ENCODE data around the gene KDM4F.
"Not testable (repeated sequence)": the region's sequence is repeated elsewhere in the genome, so short reads cannot be mapped to it uniquely, and the experiment has no call there.

The KDM4F gene

DNA sequence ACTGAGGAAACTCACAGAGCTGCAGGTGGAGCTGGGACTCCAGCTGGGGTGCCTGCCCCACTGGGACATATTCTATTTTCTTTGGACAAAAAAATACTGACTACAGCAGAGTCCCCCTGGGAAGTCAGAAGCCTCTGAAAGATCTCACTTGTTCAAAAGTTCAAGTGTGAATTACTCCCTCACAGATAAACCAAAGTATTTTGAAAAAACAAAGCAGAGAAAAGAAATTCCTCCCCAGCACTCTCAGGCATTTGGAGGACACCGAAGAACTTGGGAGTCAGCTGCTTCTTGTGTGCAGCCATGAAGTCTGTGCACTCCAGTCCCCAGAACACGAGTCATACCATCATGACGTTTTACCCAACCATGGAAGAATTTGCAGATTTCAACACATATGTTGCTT lies at the start of gene KDM4F:
Gene KDM4F, plus strand, starts transcription at position 301 of the 400 bp plus-strand sequence.
- not testable (repeated sequence) for DNase-seq (ENCODE audit: low read depth); H3K4me3 ChIP-seq (ENCODE audit: control insufficient read depth, low read depth, low read length)

- TF ChIP-seq, protein P1, sequence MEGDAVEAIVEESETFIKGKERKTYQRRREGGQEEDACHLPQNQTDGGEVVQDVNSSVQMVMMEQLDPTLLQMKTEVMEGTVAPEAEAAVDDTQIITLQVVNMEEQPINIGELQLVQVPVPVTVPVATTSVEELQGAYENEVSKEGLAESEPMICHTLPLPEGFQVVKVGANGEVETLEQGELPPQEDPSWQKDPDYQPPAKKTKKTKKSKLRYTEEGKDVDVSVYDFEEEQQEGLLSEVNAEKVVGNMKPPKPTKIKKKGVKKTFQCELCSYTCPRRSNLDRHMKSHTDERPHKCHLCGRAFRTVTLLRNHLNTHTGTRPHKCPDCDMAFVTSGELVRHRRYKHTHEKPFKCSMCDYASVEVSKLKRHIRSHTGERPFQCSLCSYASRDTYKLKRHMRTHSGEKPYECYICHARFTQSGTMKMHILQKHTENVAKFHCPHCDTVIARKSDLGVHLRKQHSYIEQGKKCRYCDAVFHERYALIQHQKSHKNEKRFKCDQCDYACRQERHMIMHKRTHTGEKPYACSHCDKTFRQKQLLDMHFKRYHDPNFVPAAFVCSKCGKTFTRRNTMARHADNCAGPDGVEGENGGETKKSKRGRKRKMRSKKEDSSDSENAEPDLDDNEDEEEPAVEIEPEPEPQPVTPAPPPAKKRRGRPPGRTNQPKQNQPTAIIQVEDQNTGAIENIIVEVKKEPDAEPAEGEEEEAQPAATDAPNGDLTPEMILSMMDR (conservative IDR thresholded peaks at IDR 0.05; ENCODE audit: control insufficient read depth, insufficient read depth, low read depth, low read length), result no peak
- no peak overlapping the region for H3K4me3 ChIP-seq (ENCODE audit: control insufficient read depth, low read depth, low read length)
- no peak for DNase-seq (ENCODE audit: low read depth)
Observed at GRCh38 chr11:95003716-95004115, 45.5 kb upstream of the KDM4F start.

DNA sequence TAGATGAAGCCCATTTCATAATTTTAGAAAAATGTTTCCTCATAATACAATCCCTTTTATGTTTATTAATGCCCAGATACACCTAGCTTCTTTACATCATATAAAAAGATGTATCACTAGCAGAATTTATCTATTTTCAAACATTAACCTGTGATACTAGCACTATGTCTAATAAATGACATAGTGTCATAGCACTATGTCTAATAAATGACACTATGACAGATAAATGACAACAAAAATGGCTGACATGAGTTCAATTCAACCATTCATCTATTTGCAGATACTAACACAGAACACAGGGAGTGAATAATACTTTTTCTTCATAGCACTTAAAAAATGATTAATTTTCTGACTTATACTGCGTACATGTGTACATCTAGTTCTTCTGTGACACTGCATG lies 43.6 kb upstream of the KDM4F start:
- TF ChIP-seq, protein P1 (conservative IDR thresholded peaks at IDR 0.05; ENCODE audit: control insufficient read depth, insufficient read depth, low read depth, low read length), result no peak
- DNase-seq (ENCODE audit: low read depth), result no peak
- H3K4me3 ChIP-seq (ENCODE audit: control insufficient read depth, low read depth, low read length), result no peak overlapping the region

DNA sequence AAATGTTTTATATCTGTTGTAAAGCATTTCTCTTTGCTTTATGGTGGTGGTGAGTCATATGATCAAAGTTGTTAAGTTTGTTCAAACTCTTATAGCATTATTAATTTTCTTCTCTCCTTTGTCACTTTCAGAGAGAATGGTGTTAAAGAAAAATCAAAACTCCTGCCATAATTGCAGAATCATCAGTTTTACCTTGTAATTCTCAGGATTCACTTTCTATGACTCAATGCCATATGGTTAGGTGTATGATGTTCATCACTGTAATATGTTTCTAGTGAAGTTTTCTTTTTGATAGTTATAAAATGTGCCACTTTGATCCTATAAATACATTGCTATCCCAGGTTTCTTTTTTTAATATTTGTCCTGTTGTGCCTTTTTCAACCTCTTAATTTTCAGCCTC lies 37.8 kb upstream of the KDM4F start:
- no peak overlapping the region for H3K4me3 ChIP-seq (ENCODE audit: control insufficient read depth, low read depth, low read length)
- TF ChIP-seq, protein P1 (conservative IDR thresholded peaks at IDR 0.05; ENCODE audit: control insufficient read depth, insufficient read depth, low read depth, low read length), result no peak
- DNase-seq (ENCODE audit: low read depth), result no peak

DNA sequence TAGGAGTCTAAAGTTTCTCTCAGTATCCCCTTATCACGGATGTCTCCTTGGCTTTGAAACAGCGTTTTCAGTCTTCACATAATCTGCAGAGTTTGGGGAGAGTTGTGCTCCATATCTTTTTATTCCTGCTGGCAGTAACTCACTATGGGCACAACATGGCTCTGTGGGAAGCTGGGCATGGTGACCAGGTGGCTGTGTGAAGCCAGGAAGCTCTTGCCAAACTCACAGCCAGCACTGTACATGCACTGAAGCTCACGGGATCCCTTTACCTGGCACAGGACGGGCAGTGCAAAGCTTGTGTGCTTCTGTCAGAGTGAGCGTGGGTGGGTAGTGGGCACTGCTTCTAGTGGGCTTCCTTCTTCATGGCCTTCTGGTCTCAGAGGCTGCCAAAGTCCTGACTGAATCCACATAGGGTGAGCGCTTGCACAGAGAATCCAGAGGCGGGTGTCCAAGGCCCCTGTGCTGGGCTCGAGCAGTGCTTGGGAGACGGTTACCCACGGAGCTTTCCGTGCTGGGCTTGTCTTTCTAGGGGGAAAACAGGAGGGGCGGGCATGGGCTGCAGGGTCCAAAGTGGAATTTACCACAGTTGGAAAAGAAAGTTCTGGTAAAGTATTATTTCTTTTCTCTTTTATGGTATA lies 34.9 kb upstream of the KDM4F start:
- no peak for DNase-seq (ENCODE audit: low read depth)
- no peak overlapping the region for H3K4me3 ChIP-seq (ENCODE audit: control insufficient read depth, low read depth, low read length)
- TF ChIP-seq, protein P1 (conservative IDR thresholded peaks at IDR 0.05; ENCODE audit: control insufficient read depth, insufficient read depth, low read depth, low read length), result no peak

DNA sequence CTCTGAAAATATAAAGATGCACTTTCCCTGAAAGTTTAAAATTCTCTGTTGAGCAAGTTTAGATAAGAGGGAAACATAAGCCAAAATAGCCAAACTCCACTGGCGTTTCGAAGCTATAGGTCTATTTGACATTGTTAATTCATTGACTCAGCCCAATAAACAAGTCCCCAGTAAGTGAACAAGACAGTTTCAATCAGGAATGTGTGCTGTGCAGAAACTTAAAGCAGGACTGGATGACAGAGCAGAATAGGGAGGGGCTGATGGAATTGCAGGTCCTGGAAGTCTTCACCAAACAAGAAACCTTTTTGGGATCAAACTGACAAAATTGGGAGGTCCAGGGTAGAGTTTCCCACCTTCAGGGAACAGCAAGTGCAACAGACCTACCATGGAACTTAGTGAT lies 33.1 kb upstream of the KDM4F start:
- DNase-seq (ENCODE audit: low read depth), result no peak
- TF ChIP-seq, protein P1 (conservative IDR thresholded peaks at IDR 0.05; ENCODE audit: control insufficient read depth, insufficient read depth, low read depth, low read length), result no peak
- no peak overlapping the region for H3K4me3 ChIP-seq (ENCODE audit: control insufficient read depth, low read depth, low read length)

GRCh38 chr11:95021468-95021867 lies 27.8 kb upstream of the KDM4F start:
- DNase-seq (ENCODE audit: low read depth); H3K4me3 ChIP-seq (ENCODE audit: control insufficient read depth, low read depth, low read length): not testable (repeated sequence)

DNA sequence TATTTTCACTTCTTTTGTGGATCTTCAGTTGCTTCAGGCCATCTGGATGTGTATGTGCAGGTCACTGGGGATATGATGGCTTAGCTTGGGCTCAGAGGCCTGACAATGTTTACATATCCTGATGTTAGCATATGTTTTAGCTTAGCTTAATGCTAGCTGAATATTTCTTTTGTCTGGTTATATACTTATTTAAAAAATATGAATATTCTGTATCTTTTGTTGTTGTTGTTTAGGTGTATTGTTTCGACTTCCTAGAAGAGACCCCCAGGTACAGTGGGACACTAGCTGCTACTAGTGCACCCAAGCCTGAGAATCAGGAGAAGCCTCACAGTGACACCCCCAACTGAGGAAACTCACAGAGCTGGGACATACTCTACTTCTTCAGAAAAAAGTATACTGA lies 24.3 kb upstream of the KDM4F start, which contains the start of gene KDM4E:
Gene KDM4E, plus strand, starts transcription at position 301 of the 400 bp plus-strand sequence. CDS start 300 bp downstream, outside the sequence.
- H3K4me3 ChIP-seq (ENCODE audit: control insufficient read depth, low read depth, low read length), result no peak within 1 kb of the TSS
- TF ChIP-seq, protein P1 (conservative IDR thresholded peaks at IDR 0.05; ENCODE audit: control insufficient read depth, insufficient read depth, low read depth, low read length), result no peak
- no peak for DNase-seq (ENCODE audit: low read depth)

- DNase-seq (ENCODE audit: low read depth); H3K4me3 ChIP-seq (ENCODE audit: control insufficient read depth, low read depth, low read length): not testable (repeated sequence)
Observed at GRCh38 chr11:95025594-95025993, 23.6 kb upstream of the KDM4F start.

Data from fibroblast of mammary gland (primary cell).